ENCODE data around the gene GFI1B.

GFI1B gene

DNA sequence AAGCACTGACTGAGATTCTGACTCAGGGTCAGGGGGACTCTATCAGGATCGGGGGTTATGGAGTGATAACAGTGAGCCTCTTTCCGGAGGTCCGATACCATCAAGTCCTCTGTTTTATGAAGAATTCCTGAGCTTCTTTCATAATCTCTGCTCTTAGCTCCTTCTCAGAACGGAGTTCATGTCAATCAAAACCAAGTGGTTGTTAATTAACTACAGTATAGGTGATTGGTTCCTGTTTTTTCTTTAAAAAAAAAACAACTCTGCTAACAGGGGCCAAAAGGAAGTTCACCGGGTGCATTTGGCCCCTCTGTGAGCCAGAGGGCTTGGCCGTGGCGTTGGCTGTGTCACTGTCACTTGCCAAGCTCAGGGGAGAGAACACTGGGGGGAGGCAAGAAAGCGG is 4.0 kb downstream of the GFI1B start:
- DNase-seq (ENCODE audit: low read depth) = peak; percentile 73
- no peak overlapping the region for H3K4me3 ChIP-seq (ENCODE audit: low read depth, low read length)
- no peak for TF ChIP-seq MYC (IDR thresholded peaks at IDR 0.05; ENCODE audit: low read depth, low read length)
- TF ChIP-seq POLR2A (IDR thresholded peaks at IDR 0.05; ENCODE audit: extremely low read depth, insufficient read length) = no peak
- TF ChIP-seq, protein P1, sequence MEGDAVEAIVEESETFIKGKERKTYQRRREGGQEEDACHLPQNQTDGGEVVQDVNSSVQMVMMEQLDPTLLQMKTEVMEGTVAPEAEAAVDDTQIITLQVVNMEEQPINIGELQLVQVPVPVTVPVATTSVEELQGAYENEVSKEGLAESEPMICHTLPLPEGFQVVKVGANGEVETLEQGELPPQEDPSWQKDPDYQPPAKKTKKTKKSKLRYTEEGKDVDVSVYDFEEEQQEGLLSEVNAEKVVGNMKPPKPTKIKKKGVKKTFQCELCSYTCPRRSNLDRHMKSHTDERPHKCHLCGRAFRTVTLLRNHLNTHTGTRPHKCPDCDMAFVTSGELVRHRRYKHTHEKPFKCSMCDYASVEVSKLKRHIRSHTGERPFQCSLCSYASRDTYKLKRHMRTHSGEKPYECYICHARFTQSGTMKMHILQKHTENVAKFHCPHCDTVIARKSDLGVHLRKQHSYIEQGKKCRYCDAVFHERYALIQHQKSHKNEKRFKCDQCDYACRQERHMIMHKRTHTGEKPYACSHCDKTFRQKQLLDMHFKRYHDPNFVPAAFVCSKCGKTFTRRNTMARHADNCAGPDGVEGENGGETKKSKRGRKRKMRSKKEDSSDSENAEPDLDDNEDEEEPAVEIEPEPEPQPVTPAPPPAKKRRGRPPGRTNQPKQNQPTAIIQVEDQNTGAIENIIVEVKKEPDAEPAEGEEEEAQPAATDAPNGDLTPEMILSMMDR (IDR thresholded peaks at IDR 0.05; ENCODE audit: low read depth, low read length) = no peak
- TF ChIP-seq MAX (IDR thresholded peaks at IDR 0.05; ENCODE audit: low read depth, low read length) = no peak

GRCh38 chr9:132983491-132984201 is 5.2 kb downstream of the GFI1B start:
- H3K4me3 ChIP-seq (ENCODE audit: low read depth, low read length) = no peak overlapping the region
- TF ChIP-seq, protein P1 (IDR thresholded peaks at IDR 0.05; ENCODE audit: low read depth, low read length) = no peak
- TF ChIP-seq POLR2A (IDR thresholded peaks at IDR 0.05; ENCODE audit: extremely low read depth, insufficient read length) (no peak), MAX (IDR thresholded peaks at IDR 0.05; ENCODE audit: low read depth, low read length) (no peak), MYC (IDR thresholded peaks at IDR 0.05; ENCODE audit: low read depth, low read length) (no peak)
- DNase-seq (ENCODE audit: low read depth) = no peak

DNA sequence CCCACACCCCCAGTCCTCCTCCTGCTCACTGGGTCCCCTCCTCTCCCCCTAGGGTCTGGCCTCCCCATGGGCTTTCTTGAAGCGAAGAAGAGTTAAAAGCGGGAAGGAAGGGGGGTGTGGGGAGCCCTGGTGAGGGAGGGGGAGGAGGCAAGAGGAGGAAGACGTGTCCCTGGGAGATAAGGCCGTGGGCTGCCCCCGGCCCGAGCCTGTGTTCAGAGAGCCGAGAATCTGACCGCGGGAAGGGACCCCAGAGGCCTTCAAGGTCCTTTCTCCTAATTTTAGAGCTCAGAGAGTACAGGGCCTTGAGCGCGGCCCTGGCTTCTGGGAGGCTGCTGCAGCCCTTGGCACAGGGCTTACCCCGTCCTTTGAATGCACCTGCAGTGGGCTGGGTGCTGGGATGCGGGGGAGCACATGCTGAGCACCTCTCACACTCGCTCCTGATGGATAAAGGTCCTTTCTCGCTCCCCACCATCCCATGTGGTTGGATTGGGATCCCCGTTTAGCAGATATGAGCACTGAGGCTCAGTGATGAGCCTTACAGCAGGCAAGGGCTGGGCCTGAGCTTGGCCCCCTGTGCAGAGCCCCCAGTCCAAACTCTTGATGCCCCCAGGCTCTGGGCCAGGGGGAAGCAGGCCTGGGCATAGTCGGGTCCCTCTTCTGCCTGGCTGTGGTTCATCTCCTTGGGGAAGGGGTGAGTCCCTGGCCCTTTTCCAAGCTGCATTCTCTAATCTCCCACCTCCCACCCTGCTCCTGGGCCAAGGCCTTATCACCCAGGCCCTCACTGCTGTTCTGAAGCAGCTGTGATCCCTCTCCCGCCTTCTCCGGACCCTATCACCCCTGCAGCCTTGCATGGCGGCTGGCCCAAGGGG is 5.9 kb downstream of the GFI1B start:
- H3K4me3 ChIP-seq (ENCODE audit: low read depth, low read length) = no peak overlapping the region
- DNase-seq (ENCODE audit: low read depth) = peak; percentile 77
- TF ChIP-seq, protein P1 (IDR thresholded peaks at IDR 0.05; ENCODE audit: low read depth, low read length) = no peak
- no peak for TF ChIP-seq MYC (IDR thresholded peaks at IDR 0.05; ENCODE audit: low read depth, low read length)
- TF ChIP-seq MAX (IDR thresholded peaks at IDR 0.05; ENCODE audit: low read depth, low read length) = no peak
- no peak for TF ChIP-seq POLR2A (IDR thresholded peaks at IDR 0.05; ENCODE audit: extremely low read depth, insufficient read length)

GRCh38 chr9:132985071-132985350 is 6.5 kb downstream of the GFI1B start:
- DNase-seq (ENCODE audit: low read depth) = no peak
- H3K4me3 ChIP-seq (ENCODE audit: low read depth, low read length) = no peak overlapping the region
- TF ChIP-seq, protein P1 (IDR thresholded peaks at IDR 0.05; ENCODE audit: low read depth, low read length) = no peak
- TF ChIP-seq MAX (IDR thresholded peaks at IDR 0.05; ENCODE audit: low read depth, low read length) = no peak
- TF ChIP-seq MYC (IDR thresholded peaks at IDR 0.05; ENCODE audit: low read depth, low read length) = no peak
- TF ChIP-seq POLR2A (IDR thresholded peaks at IDR 0.05; ENCODE audit: extremely low read depth, insufficient read length) = no peak

- H3K4me3 ChIP-seq (ENCODE audit: low read depth, low read length) = no peak overlapping the region
- TF ChIP-seq, protein P1 (IDR thresholded peaks at IDR 0.05; ENCODE audit: low read depth, low read length) = no peak
- TF ChIP-seq MAX (IDR thresholded peaks at IDR 0.05; ENCODE audit: low read depth, low read length) = no peak
- TF ChIP-seq MYC (IDR thresholded peaks at IDR 0.05; ENCODE audit: low read depth, low read length) = no peak
- TF ChIP-seq POLR2A (IDR thresholded peaks at IDR 0.05; ENCODE audit: extremely low read depth, insufficient read length) = no peak
- no peak for DNase-seq (ENCODE audit: low read depth)
Observed at GRCh38 chr9:132985489-132985888, 7.0 kb downstream of the GFI1B start.

Data from NB4 (cell line).